K562 (cell line): ENCODE results near the gene FANCI. TPM values are rescaled to one million over a fixed set of nuclear protein-coding genes. Genes with fewer than 3 reads are reported as not detected.

Experiments
- CEBPZ ChIP-seq: fragments of 150-350 bp; IDR thresholded peaks from 2 replicates; pipeline ENCODE4 v1.6.1; 2014; ENCODE audit warnings: low read depth, mild to moderate bottlenecking, low read length, borderline replicate concordance
- CHD7 ChIP-seq: fragments of 200-600 bp; sonication (generic); IDR thresholded peaks from one replicate; pipeline ENCODE4 v1.6.1; 2012; ENCODE audit warnings: mild to moderate bottlenecking, low read depth, low read length, inconsistent platforms
- DMBX1 ChIP-seq: fragments of 250-450 bp; sonication (Bioruptor Pico); IDR thresholded peaks from 2 replicates; pipeline ENCODE4 v1.8.0; 2022; ENCODE audit warnings: inconsistent platforms, mild to moderate bottlenecking, moderate library complexity, borderline replicate concordance
- KLF13 ChIP-seq: fragments of 450-650 bp; IDR thresholded peaks from 2 replicates; pipeline ENCODE4 v1.6.1; 2016; ENCODE audit warnings: missing genetic modification characterization, low read depth, mild to moderate bottlenecking, missing compliant biosample characterization, moderate library complexity, borderline replicate concordance
- MLLT1 ChIP-seq, 2 experiments: fragments of 450-650 bp; IDR thresholded peaks; 2 replicates each; pipeline ENCODE4 v1.6.1; 2016
- PTBP1 ChIP-seq: fragments of 200-400 bp; formaldehyde crosslinking; IDR thresholded peaks from 2 replicates; pipeline ENCODE4 v1.6.1; 2017; ENCODE audit warnings: low read depth, low read length
- RFX5 ChIP-seq: IDR thresholded peaks from 2 replicates; pipeline ENCODE4 v1.6.1; 2011; ENCODE audit warnings: low read depth, mild to moderate bottlenecking, improper control_type of control experiment, low read length
- ZFP1 ChIP-seq: fragments of 450-650 bp; formaldehyde crosslinking; IDR thresholded peaks from 2 replicates; pipeline ENCODE4 v1.4.0; 2020; ENCODE audit warnings: mild to moderate bottlenecking, mixed read lengths
- ZNF766 ChIP-seq: fragments of 200-800 bp; sonication (Bioruptor generic); conservative IDR thresholded peaks from 2 replicates; pipeline ENCODE4 v1.6.1; 2016; ENCODE audit warnings: missing genetic modification characterization, missing compliant biosample characterization
- polyA plus RNA-seq, 8 experiments: library from polyadenylated mRNA; depleted of rRNA in 4 of 8; stranded (reverse) in 5 of 8; unstranded in 3 of 8; fragments of >200 nt; fragmentation: Nextera tagmentation in 2 of 8; fragmentation: Illumina TruSeq in 1 of 8; extraction: Ambion mirVana in 2 of 8; extraction: Trizol in 1 of 8; gene quantifications; 2 replicates each; pipeline versions ENCODE4 v1.2.1 to v1.2.3, GENCODE V29; 2011 to 2014; ENCODE audit warnings: inconsistent platforms in 1 of 8, missing spikeins in 1 of 8
- total RNA-seq, 7 experiments: library from RNA; depleted of rRNA in 6 of 7; stranded (reverse); fragments of >200 nt in 6 of 7; fragmentation: Illumina TruSeq in 2 of 7; extraction: Trizol in 2 of 7; gene quantifications; 2 replicates each; pipeline versions ENCODE4 v1.2.1 to v1.2.3, GENCODE V29; 2011 to 2021; ENCODE audit warnings: low replicate concordance in 1 of 7

The FANCI gene
- total and polyA plus RNA-seq, 9 of the 15 experiments (the other 6 are each of a cell fraction or from before 2014, with no cell fraction given), result 72.1 to 165 (median 131) TPM

GRCh38 chr15:89291934-89292438 lies 48.2 kb downstream of the FANCI start (continued):
- TF ChIP-seq CHD7 (no peak), RFX5 (no peak), PTBP1 (no peak), MLLT1 (IDR thresholded peaks at IDR 0.05) (no peak), DMBX1 (no peak), ZFP1 (CRISPR knock-in tag) (no peak), ZNF766 (CRISPR knock-in tag) (0 out of 2 replicates have a peak, but pooled peaks have one; percentile 41), CEBPZ (no peak), KLF13 (tag) (no peak)
